Astrocyte of the spinal cord (primary cell): Measurements from ENCODE around the gene CCDC187.

Experiments used
- DNase-seq: peaks from one replicate; pipeline ENCODE4 v3.0.0; 2011; ENCODE audit warnings: low read depth, low spot score
- H3K4me3 ChIP-seq: 2 replicates; pipeline ENCODE4 v1.5.1; 2011; ENCODE audit warnings: low read depth, mild to moderate bottlenecking, low read length, moderate library complexity
- CTCF ChIP-seq: IDR thresholded peaks from 2 replicates; pipeline ENCODE4 v1.5.1; 2012; ENCODE audit warnings: low read depth, mild to moderate bottlenecking, low read length, inconsistent platforms
- in situ Hi-C: cut with HindIII; loops from 2 replicates; pipeline ENCODE4 v1.10.0; 2017; ENCODE audit warnings: low sequenced_read_pairs

CCDC187 gene

GRCh38 chr9:136334541-136334940, 30.6 kb upstream of the CCDC187 start:
- DNase-seq, result no peak
- no peak overlapping the region for H3K4me3 ChIP-seq
- in situ Hi-C loops, result no loop called here
- TF ChIP-seq CTCF, result no peak

GRCh38 chr9:136333486-136333885, 29.6 kb upstream of the CCDC187 start:
- no peak for DNase-seq
- in situ Hi-C loops, result no loop called here
- no peak for TF ChIP-seq CTCF
- H3K4me3 ChIP-seq, result no peak overlapping the region

DNA sequence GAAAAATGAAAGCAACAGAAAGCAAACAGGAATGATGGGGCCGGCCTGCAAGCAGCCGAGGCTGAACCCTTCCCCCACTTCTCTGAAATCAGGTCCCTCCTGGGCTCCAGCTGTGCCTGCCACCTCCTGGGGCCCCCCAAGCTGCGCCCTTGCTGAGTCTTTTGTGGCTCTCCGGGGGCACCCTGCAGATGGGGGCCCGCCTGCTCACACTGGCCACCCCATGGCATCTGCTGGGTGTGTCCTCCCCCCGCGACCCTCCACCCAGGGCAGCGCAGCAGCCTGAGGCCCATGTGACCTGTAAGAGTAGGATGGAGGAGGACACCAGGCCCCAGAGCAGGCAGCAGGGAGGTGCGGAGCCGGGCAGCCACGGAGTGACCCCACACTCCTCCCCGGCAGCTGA, 29.2 kb upstream of the CCDC187 start:
- no peak for TF ChIP-seq CTCF

DNA sequence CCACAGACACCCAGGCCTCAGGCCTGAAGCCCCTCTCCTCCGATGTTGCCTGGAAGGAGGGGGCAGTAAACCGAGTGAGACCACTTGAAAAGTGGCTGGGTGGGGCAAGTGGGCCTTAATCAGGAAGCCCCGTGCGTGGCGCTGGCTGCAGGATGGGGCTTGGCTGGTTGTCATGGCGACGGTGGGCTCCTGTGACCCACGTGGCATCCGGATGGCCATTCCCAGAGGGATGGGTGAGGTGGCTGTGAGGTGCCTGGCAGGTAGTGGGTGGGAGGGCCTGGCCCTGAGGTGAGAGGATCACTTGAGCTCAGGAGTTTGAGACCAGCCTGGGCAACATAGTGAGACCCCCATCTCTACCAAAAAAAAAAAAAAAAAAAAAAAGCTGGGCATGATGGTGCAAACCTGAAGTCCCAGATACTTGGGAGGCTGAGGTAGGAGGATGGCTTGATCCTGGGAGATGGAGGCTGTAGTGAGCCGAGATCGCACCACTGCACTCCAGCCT, 28.6 kb upstream of the CCDC187 start:
- TF ChIP-seq CTCF, result no peak
- in situ Hi-C loops, result no loop called here
- no peak for DNase-seq
- H3K4me3 ChIP-seq, result no peak overlapping the region

More for the DNA sequence above, 29.2 kb upstream of the CCDC187 start:
- in situ Hi-C loops, result no loop called here
- no peak overlapping the region for H3K4me3 ChIP-seq
- no peak for DNase-seq

- in situ Hi-C loops, result no loop called here
- no peak for TF ChIP-seq CTCF
- no peak for DNase-seq
- H3K4me3 ChIP-seq, result no peak overlapping the region
Measured at GRCh38 chr9:136331556-136332481, 27.9 kb upstream of the CCDC187 start.

DNA sequence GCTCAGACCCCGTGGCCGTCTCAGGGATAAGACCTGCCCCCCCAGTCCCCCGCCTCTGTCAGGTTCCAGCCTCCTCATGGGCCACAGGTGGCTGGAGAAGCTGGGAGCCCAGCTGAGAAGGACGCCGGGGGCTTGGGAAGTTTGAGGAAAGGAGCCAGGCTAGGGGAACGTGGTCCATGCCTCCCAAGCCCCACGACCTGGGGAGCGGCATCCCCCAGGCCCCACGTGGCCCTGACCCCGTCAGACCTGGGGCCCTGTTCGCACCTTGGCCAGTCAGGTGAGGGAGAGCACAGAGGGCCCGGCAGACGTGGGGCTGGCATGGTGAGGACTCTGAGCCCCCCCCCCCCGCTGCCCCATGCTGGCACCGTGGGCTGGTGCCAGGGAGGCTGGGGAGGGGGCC, 27.1 kb upstream of the CCDC187 start:
- no peak for DNase-seq
- H3K4me3 ChIP-seq, result no peak overlapping the region
- no peak for TF ChIP-seq CTCF
- in situ Hi-C loops, result no loop called here
